Endothelial cell of hepatic sinusoid (primary cell): ENCODE measurements around the gene ANKDD1A.

Experiments used
- in situ Hi-C: cut with HindIII; loops from 2 replicates; pipeline ENCODE4 v1.10.0; 2017; ENCODE audit warnings: low sequenced_read_pairs

The ANKDD1A gene

DNA sequence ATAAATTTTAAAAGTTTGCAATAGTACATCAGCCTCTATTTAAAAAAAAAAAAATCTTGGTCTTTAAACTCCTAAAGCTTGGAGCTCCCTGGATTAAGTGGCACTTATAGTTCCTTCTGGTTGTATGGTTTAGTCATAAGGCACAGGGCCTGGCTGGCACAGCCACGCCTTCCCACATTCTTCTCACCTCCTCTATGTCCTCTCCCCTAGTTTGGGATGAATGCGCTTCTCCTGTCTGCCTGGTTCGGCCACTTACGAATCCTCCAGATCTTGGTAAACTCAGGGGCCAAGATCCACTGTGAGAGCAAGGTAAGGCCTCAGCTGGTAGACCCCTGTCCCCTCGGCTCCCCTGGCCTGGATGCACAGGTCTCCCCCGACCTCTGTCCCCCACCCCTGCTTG, 10.0 kb downstream of the ANKDD1A start:
- in situ Hi-C loops = loop anchor here (5.0 kb wide), 1 partner anchor 84 kb away; no protein-coding TSS in a partner anchor

DNA sequence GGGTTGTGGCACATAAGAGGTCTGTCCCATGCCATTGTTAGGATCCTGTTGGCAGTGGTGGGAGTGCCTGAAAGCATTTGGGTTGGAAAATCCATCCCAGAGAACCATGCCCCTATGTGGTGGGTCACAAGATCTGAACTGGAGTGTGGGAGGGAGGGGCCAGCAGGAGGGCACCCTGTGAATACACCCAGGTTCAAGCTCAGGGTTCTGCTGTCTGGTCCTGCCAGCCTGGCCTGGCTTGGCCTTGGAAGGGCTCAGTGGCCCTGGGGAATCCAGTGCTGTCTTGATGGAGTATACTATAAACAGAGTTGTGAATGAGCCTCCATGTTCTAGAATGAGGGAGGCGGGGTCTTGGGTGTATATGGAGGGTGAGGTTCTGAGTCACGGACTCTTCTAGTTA, 11.8 kb downstream of the ANKDD1A start:
- in situ Hi-C loops = loop anchor here (5.0 kb wide), 1 partner anchor 86 kb away; no protein-coding TSS in a partner anchor

DNA sequence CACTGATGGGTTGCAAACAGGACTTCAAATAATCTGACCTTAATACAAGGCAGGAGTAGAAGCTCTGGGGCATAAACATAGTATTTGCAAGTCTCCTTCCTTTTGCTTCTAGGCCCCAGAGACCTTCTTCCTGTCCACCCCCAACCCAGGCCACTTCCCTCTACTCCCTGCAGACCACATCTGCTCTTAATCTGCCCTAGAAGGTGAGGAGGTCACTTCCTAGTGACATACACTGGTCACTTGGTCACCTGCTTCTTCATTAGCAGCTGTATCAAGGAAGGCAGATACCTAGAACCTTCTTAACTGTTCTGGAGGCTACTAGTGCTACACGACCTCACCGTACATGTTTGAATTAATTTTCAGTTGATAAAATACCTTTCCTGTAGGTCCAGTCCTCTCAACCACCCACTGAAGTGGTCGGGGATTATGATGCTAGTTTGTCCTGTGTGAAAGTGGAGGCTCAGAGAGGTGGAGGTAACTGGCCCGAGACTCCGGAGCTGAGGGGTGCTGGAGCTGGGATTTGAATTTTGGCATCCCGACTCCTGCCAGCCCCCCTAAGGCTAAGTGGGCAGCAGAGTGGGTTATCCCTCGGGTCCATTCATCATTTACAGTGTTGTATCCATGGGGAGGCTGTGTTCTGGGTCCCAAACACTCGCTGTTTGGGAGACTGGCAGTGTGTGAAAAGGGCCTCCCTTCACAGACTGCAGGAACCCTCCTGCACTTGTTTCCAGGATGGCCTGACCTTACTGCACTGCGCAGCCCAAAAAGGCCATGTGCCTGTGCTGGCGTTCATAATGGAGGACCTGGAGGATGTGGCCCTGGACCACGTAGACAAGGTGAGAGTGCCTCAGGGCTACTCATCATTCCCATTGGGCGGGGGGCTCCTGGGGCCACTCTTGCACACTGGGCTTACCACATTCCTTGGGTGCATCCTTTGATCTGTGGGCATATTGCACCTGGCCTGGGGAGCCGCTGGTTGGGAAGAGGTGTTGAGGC, 13.9 kb downstream of the ANKDD1A start:
- in situ Hi-C loops = no loop called here

DNA sequence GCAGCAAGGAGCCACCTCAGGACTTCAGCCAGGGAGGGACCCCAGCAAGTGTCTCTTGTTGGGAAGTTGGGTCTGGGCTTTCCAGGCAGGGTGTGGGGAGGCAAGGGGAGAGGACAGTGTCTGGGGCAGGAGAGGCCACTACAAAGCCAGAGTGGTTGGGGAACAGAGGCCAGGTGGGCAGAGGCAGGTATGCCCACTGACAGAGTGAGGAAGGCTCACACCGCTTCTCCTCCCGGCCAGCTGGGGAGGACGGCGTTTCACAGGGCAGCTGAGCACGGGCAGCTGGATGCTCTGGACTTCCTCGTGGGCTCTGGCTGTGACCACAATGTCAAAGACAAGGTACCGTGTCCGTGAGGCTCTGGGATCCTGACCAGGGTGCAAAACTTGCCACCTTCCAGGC, 15.0 kb downstream of the ANKDD1A start:
- in situ Hi-C loops = no loop called here

DNA sequence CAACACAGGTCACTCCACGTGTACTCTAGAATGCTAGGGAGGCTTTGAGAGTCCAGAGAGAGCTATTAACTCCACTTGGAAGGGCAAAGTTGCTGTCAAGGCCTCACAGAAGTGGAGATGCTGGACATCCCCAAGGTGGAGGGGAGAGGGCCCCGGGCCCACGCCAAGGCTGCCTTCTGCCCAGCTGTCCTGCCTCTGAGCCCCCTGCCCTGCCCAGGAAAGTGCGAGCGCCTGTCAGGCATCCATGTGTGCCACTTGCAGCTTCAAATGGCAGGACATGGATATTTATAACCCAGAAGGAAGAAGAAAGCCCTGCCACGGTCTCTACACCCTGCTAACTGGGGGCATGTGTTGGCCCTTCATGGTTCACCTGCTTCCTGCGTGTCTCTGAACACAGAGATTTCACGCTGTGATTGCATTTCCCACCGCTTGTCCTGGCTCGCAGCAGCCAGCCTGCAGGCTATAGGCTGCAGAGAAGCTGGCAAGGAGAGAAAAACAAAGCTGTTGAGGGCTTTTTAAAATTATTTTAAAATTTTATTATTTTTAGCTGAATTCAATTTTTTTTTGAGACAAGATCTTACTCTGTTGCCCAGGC, 17.0 kb downstream of the ANKDD1A start:
- in situ Hi-C loops = no loop called here

DNA sequence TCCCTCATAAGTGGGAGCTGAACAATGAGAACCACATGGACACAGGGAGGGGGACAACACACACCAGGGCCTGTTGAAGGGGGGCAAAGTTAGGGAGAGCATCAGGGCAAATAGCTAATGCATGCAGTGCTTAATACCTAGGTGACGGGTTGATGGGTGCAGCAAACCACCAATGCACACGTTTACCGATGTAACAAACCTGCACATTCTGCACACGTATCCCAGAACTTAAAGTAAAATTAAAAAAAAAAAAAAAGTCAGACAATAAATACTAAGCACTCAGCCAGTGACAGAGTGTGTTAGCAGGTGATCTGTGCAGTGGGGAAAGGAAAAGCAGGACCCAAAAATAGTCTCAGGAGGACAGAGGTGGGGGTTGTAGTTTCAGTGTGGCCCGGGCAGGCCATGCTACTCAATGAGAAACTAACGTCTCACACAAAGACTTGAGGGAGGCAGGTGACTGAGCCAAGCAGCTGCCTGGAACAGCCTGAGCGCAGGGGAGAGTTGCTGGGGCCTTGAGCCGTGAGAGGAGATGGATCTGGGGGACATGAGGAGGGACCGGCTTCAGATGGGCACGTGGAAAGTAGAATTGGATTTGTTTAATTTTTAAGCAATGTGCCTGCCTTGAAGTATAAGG, 18.4 kb downstream of the ANKDD1A start:
- in situ Hi-C loops = no loop called here

DNA sequence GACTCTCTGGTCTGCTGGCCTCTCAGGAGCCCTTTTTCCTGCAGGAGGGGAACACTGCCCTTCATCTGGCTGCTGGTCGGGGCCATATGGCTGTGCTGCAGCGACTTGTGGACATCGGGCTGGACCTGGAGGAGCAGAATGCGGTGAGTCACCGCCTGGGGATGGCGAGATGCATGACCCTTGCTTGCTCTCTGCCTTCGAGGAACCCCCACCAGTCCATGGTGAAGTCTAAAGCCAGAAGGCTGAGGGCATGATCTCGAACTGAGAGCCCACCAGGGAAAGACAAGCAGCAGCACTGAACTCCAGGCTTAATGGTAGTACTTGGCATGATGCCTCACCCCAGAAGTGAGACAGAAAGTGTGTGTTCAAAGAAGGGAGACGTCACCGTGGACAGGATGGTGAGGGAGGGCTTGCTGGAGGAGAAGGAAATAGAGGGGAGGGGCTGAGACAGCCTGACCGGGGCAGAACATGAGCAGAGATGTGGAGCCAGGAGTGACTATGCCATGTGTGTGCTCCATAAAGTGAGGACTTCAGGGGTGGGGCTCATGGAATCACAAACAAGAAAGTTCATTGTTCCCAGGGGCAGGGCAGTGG, 19.2 kb downstream of the ANKDD1A start:
- in situ Hi-C loops = no loop called here

DNA sequence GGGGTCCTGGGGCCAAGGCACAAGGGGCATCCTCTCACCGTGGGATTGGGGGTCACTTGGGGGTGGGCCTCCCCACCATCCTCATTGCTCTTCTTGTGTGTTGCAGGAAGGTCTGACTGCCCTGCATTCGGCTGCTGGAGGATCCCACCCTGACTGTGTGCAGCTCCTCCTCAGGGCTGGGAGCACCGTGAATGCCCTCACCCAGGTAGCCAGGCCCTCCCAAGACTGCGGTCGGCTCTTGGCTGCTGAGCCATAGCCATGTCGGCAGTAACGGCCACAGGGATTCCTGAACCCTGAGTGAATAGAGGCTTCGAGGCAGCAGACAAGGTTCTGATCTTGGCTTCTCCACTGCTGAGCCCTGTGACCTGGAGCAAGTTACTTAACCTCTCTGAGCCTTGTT, 19.7 kb downstream of the ANKDD1A start:
- in situ Hi-C loops = no loop called here

DNA sequence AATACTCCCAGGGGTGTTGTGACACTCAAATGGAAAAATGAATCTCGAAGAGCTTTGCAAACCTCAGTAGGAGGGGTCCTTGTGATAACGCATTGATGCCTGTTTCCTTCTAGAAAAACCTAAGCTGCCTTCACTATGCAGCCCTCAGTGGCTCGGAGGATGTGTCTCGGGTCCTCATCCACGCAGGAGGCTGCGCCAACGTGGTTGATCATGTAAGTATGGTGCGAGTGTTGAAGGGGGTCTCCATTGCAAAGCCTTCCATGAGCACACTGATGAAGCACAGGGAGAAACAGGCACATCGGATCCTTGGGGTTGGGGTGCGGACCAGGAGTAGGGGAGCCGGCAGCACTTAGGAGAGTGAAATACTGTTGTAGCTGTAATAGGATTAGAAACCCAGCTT, 22.3 kb downstream of the ANKDD1A start:
- in situ Hi-C loops = no loop called here

DNA sequence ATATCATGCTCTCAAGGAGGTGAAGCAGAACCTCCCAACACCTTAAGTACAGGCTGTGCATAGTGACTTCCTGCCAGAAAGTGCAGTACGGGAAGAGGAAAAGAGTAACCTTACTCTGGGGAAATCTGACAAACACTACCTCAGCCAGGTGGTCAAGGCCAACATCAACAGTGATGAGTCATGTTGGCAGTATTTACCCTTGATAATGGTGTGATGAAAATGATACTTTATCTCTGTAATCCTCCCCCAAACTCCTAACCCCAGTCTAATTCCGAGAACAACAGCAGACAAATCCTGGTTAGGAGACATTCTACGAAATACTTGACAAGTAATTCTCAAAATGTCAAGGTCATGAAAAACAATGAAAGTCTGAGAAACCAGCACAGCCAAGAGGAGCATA, 26.5 kb downstream of the ANKDD1A start:
- in situ Hi-C loops = no loop called here

DNA sequence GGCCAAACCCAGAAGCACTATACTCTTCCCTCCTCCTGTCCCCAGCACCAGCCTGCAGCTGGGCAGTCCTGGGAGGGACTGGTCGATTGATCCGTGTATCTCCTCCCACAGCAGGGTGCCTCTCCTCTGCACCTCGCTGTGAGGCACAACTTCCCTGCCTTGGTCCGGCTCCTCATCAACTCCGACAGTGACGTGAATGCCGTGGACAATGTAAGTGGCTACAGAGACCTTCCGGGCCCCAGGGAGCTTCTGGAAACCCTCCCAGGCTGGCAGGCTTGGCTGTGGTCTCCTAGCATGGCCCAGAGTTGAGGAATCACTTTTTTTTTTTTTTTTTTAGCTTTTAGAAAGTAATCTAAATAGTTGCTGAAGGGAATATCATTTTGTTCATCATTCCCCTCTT, 30.7 kb downstream of the ANKDD1A start:
- in situ Hi-C loops = no loop called here

DNA sequence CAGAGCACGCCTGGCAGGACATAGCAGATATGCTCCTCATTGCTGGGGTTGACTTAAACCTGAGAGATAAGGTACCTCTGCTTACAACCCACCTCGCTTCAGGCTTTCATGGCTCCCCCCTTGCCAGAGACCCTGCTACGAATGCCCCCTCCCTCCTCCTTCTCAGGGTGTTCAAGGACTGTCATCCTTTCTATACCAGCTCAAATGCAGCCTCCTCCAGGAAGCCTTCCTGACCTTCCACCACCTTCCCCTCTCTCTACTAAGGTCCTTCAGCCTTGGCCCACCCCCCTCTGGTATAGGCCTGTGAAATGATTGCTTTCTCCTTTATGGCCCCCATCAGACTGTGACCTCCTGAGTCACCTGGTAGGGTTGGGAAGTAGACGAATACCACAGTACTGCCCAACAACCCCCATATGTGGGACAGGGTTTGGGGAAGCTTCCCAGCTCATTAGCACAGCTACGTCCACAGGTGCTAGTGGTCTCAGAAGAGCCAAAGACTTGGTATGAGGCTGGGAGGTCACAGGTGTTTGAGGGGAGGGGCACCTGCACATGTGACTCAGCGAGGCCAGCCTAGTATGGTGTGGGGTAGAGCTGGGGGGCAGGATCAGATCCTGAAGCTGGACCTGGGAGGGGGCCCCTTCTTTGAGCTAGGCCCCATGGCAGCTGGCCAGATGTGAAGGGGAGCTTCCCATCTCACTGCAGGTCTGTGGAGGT, 32.0 kb downstream of the ANKDD1A start:
- in situ Hi-C loops = no loop called here

DNA sequence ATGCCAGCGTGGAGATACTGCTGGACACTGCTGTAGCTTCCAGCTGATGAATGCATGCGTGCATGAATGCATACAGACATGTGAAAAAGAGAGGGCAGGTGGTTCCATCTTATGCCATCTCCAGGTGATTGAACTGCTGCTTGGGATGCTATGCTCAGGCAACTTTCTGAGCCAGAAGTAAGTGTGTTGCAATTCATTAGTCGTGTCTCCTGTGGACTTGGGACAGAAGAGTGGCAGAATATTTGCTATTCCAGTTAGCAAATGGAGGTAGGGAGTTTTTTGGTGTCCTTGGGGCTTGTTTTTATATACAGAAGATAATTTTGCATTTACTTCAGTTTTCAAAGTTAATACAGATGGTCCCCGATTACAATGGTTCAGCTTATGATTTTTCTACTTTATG, 33.3 kb downstream of the ANKDD1A start:
- in situ Hi-C loops = no loop called here

DNA sequence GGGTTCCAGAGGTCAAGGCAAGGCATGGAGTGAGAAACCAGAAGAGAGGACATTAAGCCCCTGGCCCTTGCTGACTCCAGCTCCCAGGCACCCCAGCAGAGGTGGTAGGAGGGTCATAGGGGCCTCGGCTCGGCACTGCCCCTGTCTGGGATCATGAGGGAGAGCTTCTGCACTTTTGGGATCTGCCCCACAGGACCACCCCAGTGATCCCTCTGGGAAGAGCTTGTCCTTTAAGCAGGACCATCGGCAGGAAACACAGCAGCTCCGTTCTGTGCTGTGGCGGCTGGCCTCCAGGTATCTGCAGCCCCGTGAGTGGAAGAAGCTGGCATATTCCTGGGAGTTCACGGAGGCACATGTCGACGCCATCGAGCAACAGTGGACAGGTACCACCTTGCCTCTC, 35.5 kb downstream of the ANKDD1A start:
- in situ Hi-C loops = no loop called here

DNA sequence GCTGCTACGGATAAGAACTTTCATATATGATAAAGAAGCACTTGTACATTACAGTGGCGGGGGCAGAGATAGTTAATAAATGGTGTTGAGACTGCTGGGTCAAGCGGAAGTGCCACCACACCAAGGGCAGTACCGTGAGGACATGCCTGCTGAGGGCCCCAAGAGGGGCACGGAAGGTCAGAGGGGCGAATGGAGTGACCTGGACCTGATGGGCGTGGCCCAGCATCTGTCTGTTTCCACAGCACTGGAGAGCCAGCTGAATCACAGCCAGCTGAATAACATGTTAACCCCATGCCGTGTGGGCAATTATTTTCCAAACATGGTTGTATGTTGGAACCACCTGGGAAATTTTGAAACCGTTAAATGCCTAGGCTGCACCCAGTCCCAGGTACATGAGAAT, 37.2 kb downstream of the ANKDD1A start:
- in situ Hi-C loops = no loop called here

DNA sequence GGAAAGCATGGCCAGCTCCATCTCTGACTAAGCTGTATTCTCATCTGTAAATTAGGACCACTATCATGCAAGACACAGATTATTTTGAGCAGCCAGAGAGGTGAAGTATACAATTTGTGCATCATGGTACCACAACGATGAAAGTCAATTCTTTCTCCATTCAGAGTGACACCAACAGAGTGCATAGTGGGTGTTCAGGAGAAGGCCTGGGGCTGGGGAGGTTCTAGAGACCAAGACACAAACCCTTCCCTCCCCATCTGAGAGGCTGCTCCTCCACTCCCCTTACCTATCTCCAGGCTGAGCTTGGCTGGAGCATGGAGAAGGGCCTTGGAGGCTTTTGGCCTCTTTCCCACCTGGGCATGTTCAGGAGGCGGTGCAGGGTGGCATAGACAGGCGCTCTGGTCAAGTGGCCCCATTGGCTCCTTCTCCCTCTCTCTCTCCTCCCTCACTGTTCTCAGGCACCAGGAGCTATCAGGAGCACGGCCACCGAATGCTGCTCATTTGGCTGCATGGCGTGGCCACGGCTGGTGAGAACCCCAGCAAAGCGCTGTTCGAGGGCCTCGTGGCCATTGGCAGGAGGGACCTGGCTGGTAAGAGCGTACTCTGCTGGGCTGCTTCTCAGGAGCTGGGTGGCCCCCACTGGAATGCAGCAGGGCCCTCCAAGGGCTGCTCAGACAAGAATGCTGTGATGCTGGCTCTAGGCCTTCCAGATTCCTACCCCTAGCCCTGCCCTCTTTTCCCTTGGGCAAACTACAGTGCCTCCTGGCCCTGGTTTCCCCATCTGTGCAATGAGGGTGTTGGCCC, 37.9 kb downstream of the ANKDD1A start:
- in situ Hi-C loops = no loop called here

DNA sequence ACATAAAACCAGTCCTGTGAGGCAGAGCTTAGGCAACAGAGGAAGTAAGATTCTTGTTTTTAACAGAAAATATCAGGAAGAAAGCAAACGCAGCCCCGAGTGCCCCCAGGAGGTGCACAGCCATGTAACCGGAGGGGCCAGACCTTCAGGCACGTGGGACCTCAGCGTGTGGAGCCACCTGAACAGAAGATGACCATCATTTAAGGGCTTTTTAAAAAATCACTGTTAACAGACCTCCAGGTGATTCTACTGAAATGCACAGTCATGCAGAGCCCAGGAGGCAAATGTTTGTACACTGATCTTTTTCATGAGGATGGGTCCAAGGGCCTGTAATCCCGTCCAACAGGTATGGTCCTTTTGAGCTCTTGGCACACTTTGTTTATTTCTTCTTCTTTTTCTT, 39.2 kb downstream of the ANKDD1A start:
- in situ Hi-C loops = no loop called here

DNA sequence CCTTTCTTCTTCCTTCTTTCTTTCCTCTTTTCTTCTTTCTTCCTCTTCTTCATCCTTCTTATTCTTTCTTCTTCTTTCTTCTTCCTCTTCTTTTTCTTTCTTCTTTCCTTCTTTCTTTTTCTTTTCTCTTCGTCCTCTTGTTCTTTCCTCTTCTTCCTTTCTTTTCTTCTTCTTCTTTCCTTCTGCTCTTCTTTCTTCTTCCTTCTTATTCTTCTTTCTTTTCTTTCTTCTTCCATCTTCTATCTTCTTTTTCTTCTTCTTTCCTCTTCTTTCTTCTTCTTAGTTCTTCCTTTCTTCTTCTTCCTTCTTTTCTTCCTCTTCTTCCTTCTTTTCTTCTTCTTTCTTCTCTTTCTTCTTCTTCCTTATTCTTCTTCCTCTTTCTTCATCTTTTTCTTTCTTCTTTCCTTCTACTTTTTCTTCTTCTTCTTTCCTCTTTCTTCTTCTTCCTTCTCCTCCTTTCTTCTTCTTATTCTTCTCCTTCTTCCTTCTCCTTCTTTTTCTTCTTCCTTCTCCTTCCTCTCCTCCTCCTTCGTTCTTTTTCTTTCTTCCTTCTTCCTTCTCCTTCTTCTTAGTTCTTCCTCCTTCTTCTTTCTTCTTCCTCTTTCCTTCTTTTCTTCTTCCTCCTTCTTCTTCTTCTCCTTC, 40.2 kb downstream of the ANKDD1A start:
- in situ Hi-C loops = no loop called here

DNA sequence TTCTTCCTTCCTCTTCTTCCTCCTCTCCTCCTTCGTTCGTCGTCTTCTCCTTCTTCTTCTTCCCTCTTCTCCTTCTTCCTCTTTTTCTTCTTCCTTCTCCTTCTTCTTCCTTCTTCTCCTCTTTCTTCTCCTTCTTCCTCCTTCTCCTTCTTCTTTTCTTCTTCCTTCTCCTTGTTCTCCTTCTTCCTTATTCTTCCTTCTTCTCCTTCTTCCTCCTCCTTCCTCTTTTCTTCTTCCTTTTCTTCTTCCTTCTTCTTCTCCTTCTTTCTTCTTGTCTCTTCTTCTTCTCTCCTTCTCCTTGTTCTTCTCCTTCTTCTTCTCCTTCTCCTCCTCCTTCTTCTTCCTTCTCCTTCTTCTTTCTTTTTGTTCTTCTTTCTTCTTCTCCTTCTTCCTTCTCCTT, 42.7 kb downstream of the ANKDD1A start:
- in situ Hi-C loops = no loop called here
